HG03469 (cell line): Measurements from ENCODE around the gene SNX10.
A peak's percentile ranks its signal among the peaks of the same experiment; 100 is the strongest.
"Not testable (repeated sequence)": the region's sequence is repeated elsewhere in the genome, so short reads cannot be mapped to it uniquely, and the experiment has no call there.

ENCODE experiments used
- ATAC-seq: cut with Tn5 transposase; IDR thresholded peaks from one replicate; pipeline ENCODE4 v1.9.1; 2021; ENCODE audit warnings: mild to moderate bottlenecking, moderate library complexity, moderate number of reproducible peaks; ENCODE audit not compliant: unreplicated experiment

SNX10 gene

GRCh38 chr7:26291699-26292538 is at the start of gene SNX10:
Gene SNX10, plus strand, starts transcription at chr7:26291862. Its CDS starts 54,581 bp downstream, at chr7:26346443.
- peak; percentile 74 for ATAC-seq

- ATAC-seq, result no peak
These were observed 46.5 kb upstream of the SNX10 start for GRCh38 chr7:26245150-26245549.

- no peak for ATAC-seq
These were observed 41.4 kb upstream of the SNX10 start for GRCh38 chr7:26250239-26250638.

- ATAC-seq, result not testable (repeated sequence)
These were observed 29.8 kb upstream of the SNX10 start for GRCh38 chr7:26261866-26262265.

- ATAC-seq, result no peak
These were observed 26.6 kb upstream of the SNX10 start for GRCh38 chr7:26265065-26265464.

- ATAC-seq, result no peak
These were observed 26.1 kb upstream of the SNX10 start for GRCh38 chr7:26265499-26266075.

- ATAC-seq, result no peak
These were observed 24.0 kb upstream of the SNX10 start for GRCh38 chr7:26267601-26268166.

GRCh38 chr7:26275213-26275612 is 16.4 kb upstream of the SNX10 start:
- no peak for ATAC-seq

GRCh38 chr7:26278770-26279169 is 12.9 kb upstream of the SNX10 start:
- no peak for ATAC-seq

GRCh38 chr7:26279405-26279804 is 12.3 kb upstream of the SNX10 start:
- ATAC-seq, result no peak

GRCh38 chr7:26280097-26280496 is 11.6 kb upstream of the SNX10 start:
- ATAC-seq, result no peak

- no peak for ATAC-seq
These were observed 10.9 kb upstream of the SNX10 start for GRCh38 chr7:26280723-26281122.

GRCh38 chr7:26284477-26284876 is 7.2 kb upstream of the SNX10 start:
- no peak for ATAC-seq

- no peak for ATAC-seq
These were observed 6.5 kb upstream of the SNX10 start for GRCh38 chr7:26284995-26285632.

- no peak for ATAC-seq
These were observed 5.5 kb upstream of the SNX10 start for GRCh38 chr7:26286157-26286556.

- not testable (repeated sequence) for ATAC-seq
These were observed 3.5 kb upstream of the SNX10 start for GRCh38 chr7:26288126-26288525.

GRCh38 chr7:26291251-26291650 is 411 bp upstream of the SNX10 start:
- no peak for ATAC-seq

GRCh38 chr7:26292768-26293560 is 1.3 kb downstream of the SNX10 start:
- no peak for ATAC-seq

GRCh38 chr7:26293569-26294308 is 2.1 kb downstream of the SNX10 start:
- ATAC-seq, result peak; percentile 34

- no peak for ATAC-seq
These were observed 3.4 kb downstream of the SNX10 start for GRCh38 chr7:26295015-26295414.
